HepG2 (cell line): ENCODE measurements around the gene ASPHD1. TPM values are rescaled to one million over a fixed set of nuclear protein-coding genes. Genes with fewer than 3 reads are reported as not detected.

Experiments
- ATAC-seq: fragments of 200-7000 bp; cut with Tn5 transposase; 3 replicates; pipeline ENCODE4 v1.9.1; 2020; ENCODE audit warnings: mild to moderate bottlenecking, moderate library complexity
- BruUV-seq: library from RNA; stranded (reverse); fragments of 400-500 nt; replicated peaks from 2 replicates; lab custom pipeline; 2021; lab: Mats Ljungman, UMichigan
- CTCF ChIA-PET: fragments of 300-600 bp; formaldehyde crosslinking; extraction: SDS; loops from one replicate; lab custom pipeline; 2021; ENCODE audit warnings: low total read pairs, inconsistent platforms, low intra/inter-chr PET ratio; lab: Yijun Ruan, JAX
- POLR2A ChIA-PET: fragments of 350-600 bp; sonication (Branson Sonifier 250); formaldehyde crosslinking; loops from one replicate; lab custom pipeline; 2020; ENCODE audit warnings: antibody characterized with exemption, inconsistent platforms; lab: Yijun Ruan, JAX
- DNase-seq: peaks from one replicate; pipeline ENCODE4 v3.0.0-alpha.2; 2015; ENCODE audit warnings: low spot score
- FAIRE-seq: peaks from 3 replicates; lab custom pipeline; 2011; peaks lifted over from hg19 to GRCh38; lab: Jason Lieb, UNC
- H2AFZ ChIP-seq: one replicate; pipeline ENCODE4 v1.6.1; 2011; ENCODE audit warnings: low read length, inconsistent platforms
- H3K27ac ChIP-seq: fragments of 300-600 bp; 3 replicates; pipeline ENCODE4 v1.8.0; 2011; ENCODE audit warnings: mixed run types, mild to moderate bottlenecking, mixed read lengths, low read length, inconsistent platforms; ENCODE audit not compliant: insufficient read depth; ENCODE audit errors: extremely low read length
- H3K27me3 ChIP-seq, 2 experiments: fragments of 200-600 bp in 1 of 2; 2 replicates in 1 of 2; 3 replicates in 1 of 2; pipeline versions ENCODE4 v1.6.0 to v1.8.0; 2011; ENCODE audit warnings: low read length in 2 of 2, mild to moderate bottlenecking in 2 of 2, moderate library complexity in 2 of 2, inconsistent platforms in 1 of 2; ENCODE audit not compliant: insufficient read depth in 2 of 2, control insufficient read depth in 1 of 2
- H3K36me3 ChIP-seq, 2 experiments: fragments of 200-600 bp in 1 of 2; replicated peaks in 1 of 2; 2 replicates in 1 of 2; 3 replicates in 1 of 2; pipeline versions ENCODE4 v1.5.1 to v1.8.0; 2011; ENCODE audit warnings: low read length in 2 of 2, inconsistent platforms in 1 of 2; ENCODE audit not compliant: insufficient read depth in 2 of 2, control insufficient read depth in 1 of 2
- H3K4me1 ChIP-seq: 2 replicates; pipeline ENCODE4 v1.5.1; 2012; ENCODE audit warnings: low read length, inconsistent platforms; ENCODE audit not compliant: insufficient read depth
- H3K4me2 ChIP-seq: 2 replicates; pipeline ENCODE4 v1.6.0; 2011; ENCODE audit warnings: low read depth, low read length, inconsistent platforms
- H3K4me3 ChIP-seq, 3 experiments: fragments of 200-600 bp in 1 of 3; sonication (generic), shearing (Covaris generic) in 1 of 3; replicated peaks in 1 of 3; 2 replicates each; pipeline ENCODE4 v1.5.1; 2011 to 2016; ENCODE audit warnings: low read length in 3 of 3, inconsistent platforms in 2 of 3, low read depth in 2 of 3, mild to moderate bottlenecking in 2 of 3, control low read depth in 1 of 3, mixed read lengths in 1 of 3; ENCODE audit not compliant: insufficient read depth in 1 of 3
- H3K79me2 ChIP-seq: one replicate; pipeline ENCODE4 v1.6.1; 2011; ENCODE audit warnings: low read length, inconsistent platforms; ENCODE audit not compliant: insufficient read depth
- H3K9ac ChIP-seq: 2 replicates; pipeline ENCODE4 v1.6.0; 2011; ENCODE audit warnings: mild to moderate bottlenecking, low read depth, low read length, inconsistent platforms; ENCODE audit not compliant: insufficient read depth
- H3K9me3 ChIP-seq: 2 replicates; pipeline ENCODE4 v1.5.1; 2012; ENCODE audit warnings: mild to moderate bottlenecking, low read length
- H4K20me1 ChIP-seq: 2 replicates; pipeline ENCODE4 v1.6.0; 2011; ENCODE audit warnings: inconsistent platforms, mild to moderate bottlenecking, low read length, moderate library complexity; ENCODE audit not compliant: insufficient read depth
- ARNT2 ChIP-seq: sonication (generic); formaldehyde crosslinking; IDR thresholded peaks from 2 replicates; pipeline ENCODE4 v1.8.0; 2022; ENCODE audit warnings: mild to moderate bottlenecking, low read depth, missing genetic modification reagents, moderate library complexity
- CREB1 ChIP-seq, 2 experiments: fragments of 450-650 bp in 1 of 2; IDR thresholded peaks; 2 replicates each; pipeline ENCODE4 v1.6.1; 2016 to 2017; ENCODE audit warnings: control low read depth in 1 of 2, mild to moderate bottlenecking in 1 of 2, missing compliant biosample characterization in 1 of 2, missing genetic modification characterization in 1 of 2
- DMTF1 ChIP-seq: sonication (generic); formaldehyde crosslinking; IDR thresholded peaks from 2 replicates; pipeline ENCODE4 v1.4.0; 2020; ENCODE audit warnings: mild to moderate bottlenecking, missing genetic modification reagents
- KLF11 ChIP-seq: IDR thresholded peaks from 2 replicates; pipeline ENCODE4 v1.6.1; 2016; ENCODE audit warnings: missing compliant biosample characterization
- MIXL1 ChIP-seq: IDR thresholded peaks from 2 replicates; pipeline ENCODE4 v1.6.1; 2016
- MXD3 ChIP-seq: IDR thresholded peaks from 2 replicates; pipeline ENCODE4 v1.6.1; 2016; ENCODE audit warnings: mild to moderate bottlenecking, missing biosample characterization, missing genetic modification reagents
- ONECUT2 ChIP-seq: sonication (generic); formaldehyde crosslinking; IDR thresholded peaks from 2 replicates; pipeline ENCODE4 v1.4.0; 2020; ENCODE audit warnings: missing genetic modification reagents
- SOX13 ChIP-seq, 3 experiments: fragments of 450-650 bp in 1 of 3; sonication (generic) in 1 of 3; formaldehyde crosslinking in 1 of 3; IDR thresholded peaks in 2 of 3; conservative IDR thresholded peaks in 1 of 3; 2 replicates each; pipeline versions ENCODE4 v1.5.0 to v1.6.1; 2016 to 2020; ENCODE audit warnings: antibody characterized with exemption in 1 of 3, mild to moderate bottlenecking in 1 of 3, missing compliant biosample characterization in 1 of 3, missing genetic modification reagents in 1 of 3, moderate library complexity in 1 of 3
- THAP11 ChIP-seq: IDR thresholded peaks from 2 replicates; pipeline ENCODE4 v1.6.1; 2016; ENCODE audit warnings: missing biosample characterization, missing genetic modification reagents
- TP53 ChIP-seq: sonication (generic); formaldehyde crosslinking; conservative IDR thresholded peaks from 2 replicates; pipeline ENCODE4 v1.4.0; 2020; ENCODE audit warnings: missing genetic modification reagents
- ZFY ChIP-seq: sonication (generic); formaldehyde crosslinking; IDR thresholded peaks from 2 replicates; pipeline ENCODE4 v1.4.0; 2020; ENCODE audit warnings: missing genetic modification reagents
- ZNF12 ChIP-seq: sonication (generic); formaldehyde crosslinking; IDR thresholded peaks from 2 replicates; pipeline ENCODE4 v1.5.0; 2020; ENCODE audit warnings: missing genetic modification reagents
- ZNF160 ChIP-seq: sonication (generic); formaldehyde crosslinking; IDR thresholded peaks from 2 replicates; pipeline ENCODE4 v1.8.0; 2022; ENCODE audit warnings: mild to moderate bottlenecking, inconsistent platforms, missing genetic modification reagents
- ZNF556 ChIP-seq: sonication (generic); formaldehyde crosslinking; IDR thresholded peaks from 2 replicates; pipeline ENCODE4 v1.4.0; 2020; ENCODE audit warnings: mild to moderate bottlenecking, missing genetic modification reagents, borderline replicate concordance
- ZNF773 ChIP-seq: sonication (generic); formaldehyde crosslinking; IDR thresholded peaks from 2 replicates; pipeline ENCODE4 v1.4.0; 2020; ENCODE audit warnings: missing genetic modification reagents, borderline replicate concordance
- WGBS: methylation state at CpG from one replicate; pipeline ENCODE4 v1.1.6; 2017; ENCODE audit warnings: low lambda C conversion rate; 5-methylcytosine and 5-hydroxymethylcytosine counted together
- in situ Hi-C: cut with HindIII; loops from 2 replicates; pipeline ENCODE4 v1.10.0; 2017; ENCODE audit warnings: low pct_unique_long_range_greater_than_20kb; ENCODE audit not compliant: extremely low pct_ligation_motif_present
- intact Hi-C: fragments of 100-400 bp; cut with micrococcal nuclease; formaldehyde crosslinking; loops from one replicate; pipeline ENCODE4 v1.10.0; 2022; ENCODE audit not compliant: unreplicated experiment
- polyA plus RNA-seq, 8 experiments: library from polyadenylated mRNA; depleted of rRNA in 3 of 8; stranded (reverse) in 7 of 8; unstranded in 1 of 8; fragments of >200 nt; fragmentation: Illumina TruSeq in 4 of 8; extraction: Trizol in 4 of 8; gene quantifications; 2 replicates each; pipeline versions ENCODE4 v1.2.1 to v1.2.3, GENCODE V29; 2011 to 2016; ENCODE audit warnings: low read depth in 4 of 8, missing spikeins in 1 of 8, mixed read lengths in 1 of 8; ENCODE audit not compliant: insufficient read depth in 1 of 8
- total RNA-seq, 5 experiments: library from RNA; depleted of rRNA; stranded (reverse); fragments of >200 nt; fragmentation: Illumina TruSeq; extraction: Trizol; gene quantifications; 2 replicates each; pipeline ENCODE4 v1.2.3, GENCODE V29; 2016; ENCODE audit warnings: low read depth in 1 of 5

Gene ASPHD1
- total and polyA plus RNA-seq, 2 of the 13 experiments (the other 11 are each of a cell fraction or from before 2014, with no cell fraction given) = 13.1 to 19.7 TPM

GRCh38 chr16:29850998-29851397 is 49.3 kb upstream of the ASPHD1 start:
- CTCF ChIA-PET = no interaction called here
- intact Hi-C loops = no loop called here
- POLR2A ChIA-PET = interaction anchor here (0.7 to 5.0 kb wide), 2 partner anchors 44 to 64 kb away, joined by 3 to 37 read pairs; partner anchors contain the start of gene MAZ
- WGBS = 80% methylated on average over 3 of the region's 3 CpGs
- no peak for FAIRE-seq
- no peak overlapping the region for H3K27ac ChIP-seq
- no peaks in the 10 kb centered on the region for H3K79me2 ChIP-seq
- no peak for DNase-seq
- no peak overlapping the region for H2AFZ ChIP-seq
- peaks cover 3% of the 10 kb centered on the region in 2 experiments; a peak in 1 of 5 replicates for H3K36me3 ChIP-seq
- in situ Hi-C loops = no loop called here
- H3K9me3 ChIP-seq = no peaks in the 10 kb centered on the region
- no peak for ATAC-seq
- no peak overlapping the region for H3K4me2 ChIP-seq
- TF ChIP-seq ZNF773 = no peak
- TF ChIP-seq ZFY (CRISPR knock-in tag) = no peak
- TF ChIP-seq ZNF556 (CRISPR knock-in tag) = no peak
- TF ChIP-seq TP53 (CRISPR knock-in tag) = no peak
- no peak for TF ChIP-seq ARNT2 (CRISPR knock-in tag)
- TF ChIP-seq MXD3 (CRISPR knock-in tag) = no peak
- no peak for TF ChIP-seq ZNF160
- TF ChIP-seq MIXL1 (CRISPR knock-in tag) = no peak
- 0 out of 2 replicates have a peak, but pooled peaks have one; percentile 13 for TF ChIP-seq CREB1 (IDR thresholded peaks at IDR 0.05)
- TF ChIP-seq CREB1 (CRISPR knock-in tag; IDR thresholded peaks at IDR 0.05) = no peak
- no peak for TF ChIP-seq SOX13 (IDR thresholded peaks at IDR 0.05)
- no peak for TF ChIP-seq SOX13 (CRISPR knock-in tag; conservative IDR thresholded peaks at IDR 0.05 in 1 of 2, IDR thresholded peaks at IDR 0.05 in 1 of 2)
- no peak for TF ChIP-seq DMTF1 (CRISPR knock-in tag)
- TF ChIP-seq ONECUT2 (CRISPR knock-in tag) = no peak
- TF ChIP-seq KLF11 (CRISPR knock-in tag) = no peak
- TF ChIP-seq ZNF12 (CRISPR knock-in tag) = peak; percentile 91; the same call in 1 of the 2 replicates
- no peak for TF ChIP-seq THAP11 (CRISPR knock-in tag)
- no peak overlapping the region for H3K4me3 ChIP-seq
- no TSS peak for BruUV-seq
- no peak overlapping the region for H3K9ac ChIP-seq
- no peaks in the 10 kb centered on the region for H4K20me1 ChIP-seq
- no peaks in the 10 kb centered on the region for H3K27me3 ChIP-seq
- no peaks in the 10 kb centered on the region for H3K4me1 ChIP-seq
